ENCODE results near the gene SLF2.

Gene SLF2

DNA sequence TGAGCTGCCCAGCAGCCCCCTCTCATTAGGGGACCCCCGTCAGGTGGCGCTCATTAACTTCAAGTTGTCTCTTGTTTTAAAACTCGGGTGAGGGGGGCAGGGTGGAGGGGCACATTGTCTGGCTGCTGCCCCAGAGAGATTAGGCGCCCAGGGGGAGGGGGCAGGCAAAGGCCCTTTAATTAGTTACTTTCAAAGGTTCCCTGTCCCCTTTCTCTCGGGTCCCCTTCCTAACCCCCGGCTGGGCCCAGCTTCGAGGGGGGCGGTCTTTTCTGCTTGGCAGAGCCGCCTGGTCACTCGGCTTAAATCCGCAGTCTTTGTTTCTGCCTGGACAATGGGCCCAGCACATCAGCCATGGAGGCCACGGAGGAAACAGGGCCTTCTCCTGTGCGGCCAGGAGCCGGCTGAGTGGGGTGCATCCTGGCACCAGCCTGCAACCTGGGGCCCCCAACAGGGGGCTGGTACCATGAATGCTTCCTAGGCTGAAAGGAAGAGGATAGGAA lies 38.9 kb upstream of the SLF2 start:
- H3K27ac ChIP-seq (replicated peaks), result no peak overlapping the region
- DNase-seq (ENCODE audit: low read depth in 1 of 2, low spot score in 1 of 2), result no peak
- TF ChIP-seq, protein P1, sequence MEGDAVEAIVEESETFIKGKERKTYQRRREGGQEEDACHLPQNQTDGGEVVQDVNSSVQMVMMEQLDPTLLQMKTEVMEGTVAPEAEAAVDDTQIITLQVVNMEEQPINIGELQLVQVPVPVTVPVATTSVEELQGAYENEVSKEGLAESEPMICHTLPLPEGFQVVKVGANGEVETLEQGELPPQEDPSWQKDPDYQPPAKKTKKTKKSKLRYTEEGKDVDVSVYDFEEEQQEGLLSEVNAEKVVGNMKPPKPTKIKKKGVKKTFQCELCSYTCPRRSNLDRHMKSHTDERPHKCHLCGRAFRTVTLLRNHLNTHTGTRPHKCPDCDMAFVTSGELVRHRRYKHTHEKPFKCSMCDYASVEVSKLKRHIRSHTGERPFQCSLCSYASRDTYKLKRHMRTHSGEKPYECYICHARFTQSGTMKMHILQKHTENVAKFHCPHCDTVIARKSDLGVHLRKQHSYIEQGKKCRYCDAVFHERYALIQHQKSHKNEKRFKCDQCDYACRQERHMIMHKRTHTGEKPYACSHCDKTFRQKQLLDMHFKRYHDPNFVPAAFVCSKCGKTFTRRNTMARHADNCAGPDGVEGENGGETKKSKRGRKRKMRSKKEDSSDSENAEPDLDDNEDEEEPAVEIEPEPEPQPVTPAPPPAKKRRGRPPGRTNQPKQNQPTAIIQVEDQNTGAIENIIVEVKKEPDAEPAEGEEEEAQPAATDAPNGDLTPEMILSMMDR (IDR thresholded peaks at IDR 0.05; ENCODE audit: insufficient read depth, low read length), result no peak
- TF ChIP-seq GABPA (IDR thresholded peaks at IDR 0.05; ENCODE audit: low read depth), result no peak
- no peak for TF ChIP-seq SPI1 (IDR thresholded peaks at IDR 0.05; ENCODE audit: borderline replicate concordance, low read depth)
- TF ChIP-seq, protein P2, sequence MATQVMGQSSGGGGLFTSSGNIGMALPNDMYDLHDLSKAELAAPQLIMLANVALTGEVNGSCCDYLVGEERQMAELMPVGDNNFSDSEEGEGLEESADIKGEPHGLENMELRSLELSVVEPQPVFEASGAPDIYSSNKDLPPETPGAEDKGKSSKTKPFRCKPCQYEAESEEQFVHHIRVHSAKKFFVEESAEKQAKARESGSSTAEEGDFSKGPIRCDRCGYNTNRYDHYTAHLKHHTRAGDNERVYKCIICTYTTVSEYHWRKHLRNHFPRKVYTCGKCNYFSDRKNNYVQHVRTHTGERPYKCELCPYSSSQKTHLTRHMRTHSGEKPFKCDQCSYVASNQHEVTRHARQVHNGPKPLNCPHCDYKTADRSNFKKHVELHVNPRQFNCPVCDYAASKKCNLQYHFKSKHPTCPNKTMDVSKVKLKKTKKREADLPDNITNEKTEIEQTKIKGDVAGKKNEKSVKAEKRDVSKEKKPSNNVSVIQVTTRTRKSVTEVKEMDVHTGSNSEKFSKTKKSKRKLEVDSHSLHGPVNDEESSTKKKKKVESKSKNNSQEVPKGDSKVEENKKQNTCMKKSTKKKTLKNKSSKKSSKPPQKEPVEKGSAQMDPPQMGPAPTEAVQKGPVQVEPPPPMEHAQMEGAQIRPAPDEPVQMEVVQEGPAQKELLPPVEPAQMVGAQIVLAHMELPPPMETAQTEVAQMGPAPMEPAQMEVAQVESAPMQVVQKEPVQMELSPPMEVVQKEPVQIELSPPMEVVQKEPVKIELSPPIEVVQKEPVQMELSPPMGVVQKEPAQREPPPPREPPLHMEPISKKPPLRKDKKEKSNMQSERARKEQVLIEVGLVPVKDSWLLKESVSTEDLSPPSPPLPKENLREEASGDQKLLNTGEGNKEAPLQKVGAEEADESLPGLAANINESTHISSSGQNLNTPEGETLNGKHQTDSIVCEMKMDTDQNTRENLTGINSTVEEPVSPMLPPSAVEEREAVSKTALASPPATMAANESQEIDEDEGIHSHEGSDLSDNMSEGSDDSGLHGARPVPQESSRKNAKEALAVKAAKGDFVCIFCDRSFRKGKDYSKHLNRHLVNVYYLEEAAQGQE (IDR thresholded peaks at IDR 0.05; ENCODE audit: insufficient replicate concordance, low read depth), result no peak
- TF ChIP-seq POLR2AphosphoS5 (IDR thresholded peaks at IDR 0.05; ENCODE audit: low read depth), result no peak
- peaks cover 2% of the 10 kb centered on the region for H3K27me3 ChIP-seq (ENCODE audit: insufficient read depth, poor library complexity, severe bottlenecking)
- H3K4me3 ChIP-seq (replicated peaks; ENCODE audit: insufficient read depth, low read length), result no peak overlapping the region

DNA sequence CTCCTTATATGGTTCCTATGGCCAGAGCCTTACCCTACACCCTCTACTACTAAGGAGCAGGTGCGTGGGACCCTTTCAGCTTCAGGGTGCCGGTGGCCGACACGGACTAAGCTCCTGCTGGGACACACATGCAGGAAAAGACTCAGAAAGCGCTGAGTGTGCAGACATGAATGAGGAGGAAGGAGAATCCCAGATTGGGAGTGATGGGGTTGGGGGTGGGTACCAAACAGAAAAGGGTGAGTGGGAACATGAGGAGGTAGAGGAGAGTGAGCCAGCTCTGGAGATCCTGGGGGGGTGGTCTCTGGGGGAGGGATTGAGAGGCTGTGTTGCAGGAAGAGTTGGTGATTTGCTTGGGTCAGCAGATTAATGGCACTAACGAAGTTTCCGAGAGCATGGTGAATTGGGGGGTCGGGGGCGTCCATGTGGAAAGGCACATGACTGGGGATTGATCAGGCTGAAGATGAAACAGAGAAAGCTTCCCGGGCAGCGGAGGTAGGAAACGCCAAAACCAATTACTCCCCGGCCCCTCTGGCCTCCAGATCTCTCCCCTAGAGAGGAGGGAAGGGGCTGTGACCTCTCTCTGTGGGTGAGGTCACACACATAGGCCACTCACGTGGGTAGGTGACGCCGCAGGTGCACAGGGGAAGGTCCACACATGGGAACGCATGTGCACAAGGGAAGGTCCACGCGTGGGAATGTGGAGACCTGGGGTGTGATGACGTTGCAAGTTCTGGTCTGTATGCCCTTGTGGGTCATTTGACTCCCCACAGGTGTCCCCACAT lies 37.9 kb upstream of the SLF2 start:
- TF ChIP-seq SPI1 (IDR thresholded peaks at IDR 0.05; ENCODE audit: borderline replicate concordance, low read depth), result no peak
- TF ChIP-seq, protein P1 (IDR thresholded peaks at IDR 0.05; ENCODE audit: insufficient read depth, low read length), result no peak
- no peak for TF ChIP-seq GABPA (IDR thresholded peaks at IDR 0.05; ENCODE audit: low read depth)
- no peak for TF ChIP-seq POLR2AphosphoS5 (IDR thresholded peaks at IDR 0.05; ENCODE audit: low read depth)
- TF ChIP-seq, protein P2 (IDR thresholded peaks at IDR 0.05; ENCODE audit: insufficient replicate concordance, low read depth), result no peak
- Histone ChIP-seq H3K27ac (replicated peaks) (no peak overlapping the region), H3K4me3 (replicated peaks; ENCODE audit: insufficient read depth, low read length) (no peak overlapping the region), H3K27me3 (ENCODE audit: insufficient read depth, poor library complexity, severe bottlenecking) (peaks cover 2% of the 10 kb centered on the region)
- DNase-seq (ENCODE audit: low read depth in 1 of 2, low spot score in 1 of 2), result no peak

DNA sequence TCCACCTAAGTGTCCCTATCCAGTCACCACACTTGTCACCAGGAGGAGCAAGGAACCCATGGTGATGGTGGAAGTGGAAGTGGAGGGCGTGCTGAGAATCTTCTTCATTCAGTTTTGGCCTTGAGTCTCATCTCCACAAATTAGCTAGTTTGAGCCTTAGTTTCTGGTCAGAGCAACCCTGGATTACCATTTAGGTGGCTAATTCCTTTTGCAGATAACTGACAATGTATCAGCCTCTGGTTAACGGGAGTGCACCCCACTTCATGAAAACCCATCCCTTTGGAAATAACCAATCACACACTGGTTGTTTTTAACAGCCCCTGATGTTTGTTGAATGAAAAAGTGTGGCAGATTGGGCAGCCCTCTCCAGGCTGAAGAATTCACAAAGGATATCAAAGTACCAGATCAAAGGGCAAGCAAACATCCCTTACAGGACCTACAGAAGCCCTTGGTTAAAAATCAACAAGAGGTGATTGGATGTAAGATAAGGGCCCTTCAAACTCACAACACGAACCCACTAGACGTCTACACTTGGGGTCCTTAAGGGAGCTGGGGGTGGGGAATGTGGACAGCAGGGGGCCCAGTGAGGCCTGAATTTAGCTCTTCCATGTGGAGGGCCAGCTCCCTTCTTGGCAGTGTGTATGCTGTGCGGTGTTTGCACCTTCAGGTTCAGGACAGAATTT lies 37.1 kb upstream of the SLF2 start:
- H3K27me3 ChIP-seq (ENCODE audit: insufficient read depth, poor library complexity, severe bottlenecking), result peaks cover 2% of the 10 kb centered on the region
- H3K27ac ChIP-seq (replicated peaks), result no peak overlapping the region
- DNase-seq (ENCODE audit: low read depth in 1 of 2, low spot score in 1 of 2), result no peak
- TF ChIP-seq GABPA (IDR thresholded peaks at IDR 0.05; ENCODE audit: low read depth), result no peak
- TF ChIP-seq SPI1 (IDR thresholded peaks at IDR 0.05; ENCODE audit: borderline replicate concordance, low read depth), result no peak
- TF ChIP-seq, protein P2 (IDR thresholded peaks at IDR 0.05; ENCODE audit: insufficient replicate concordance, low read depth), result no peak
- TF ChIP-seq POLR2AphosphoS5 (IDR thresholded peaks at IDR 0.05; ENCODE audit: low read depth), result no peak
- TF ChIP-seq, protein P1 (IDR thresholded peaks at IDR 0.05; ENCODE audit: insufficient read depth, low read length), result no peak
- no peak overlapping the region for H3K4me3 ChIP-seq (replicated peaks; ENCODE audit: insufficient read depth, low read length)
